ENCODE results near the gene ILF3.

ILF3 gene

GRCh38 chr19:10637894-10638293, 16.3 kb upstream of the ILF3 start:
- TF ChIP-seq MAX (IDR thresholded peaks at IDR 0.05) (no peak), EP300 (IDR thresholded peaks at IDR 0.05; ENCODE audit: borderline replicate concordance) (no peak), YY1 (IDR thresholded peaks at IDR 0.05; ENCODE audit: low read depth) (no peak), FOXM1 (IDR thresholded peaks at IDR 0.05; ENCODE audit: borderline replicate concordance, low read depth) (no peak), TAF1 (IDR thresholded peaks at IDR 0.05; ENCODE audit: low read depth) (no peak), TEAD4 (IDR thresholded peaks at IDR 0.05) (no peak), TCF12 (IDR thresholded peaks at IDR 0.05; ENCODE audit: low read depth) (no peak), ZBTB7A (IDR thresholded peaks at IDR 0.05; ENCODE audit: low read depth) (no peak), REST (IDR thresholded peaks at IDR 0.05; ENCODE audit: low read depth) (no peak)

GRCh38 chr19:10639836-10640235, 14.3 kb upstream of the ILF3 start:
- no peak for TF ChIP-seq CEBPB (IDR thresholded peaks at IDR 0.05)
- TF ChIP-seq USF1 (IDR thresholded peaks at IDR 0.05): no peak
- TF ChIP-seq REST (IDR thresholded peaks at IDR 0.05; ENCODE audit: low read depth): no peak
- no peak for TF ChIP-seq FOXM1 (IDR thresholded peaks at IDR 0.05; ENCODE audit: borderline replicate concordance, low read depth)
- no peak for TF ChIP-seq MAX (IDR thresholded peaks at IDR 0.05)
- TF ChIP-seq NFIC (IDR thresholded peaks at IDR 0.05): no peak

GRCh38 chr19:10640361-10640760, 13.8 kb upstream of the ILF3 start:
- no peak for TF ChIP-seq NFIC (IDR thresholded peaks at IDR 0.05)
- no peak for TF ChIP-seq RAD21 (IDR thresholded peaks at IDR 0.05; ENCODE audit: low read depth)

GRCh38 chr19:10641248-10641647, 12.9 kb upstream of the ILF3 start:
- TF ChIP-seq NFIC (IDR thresholded peaks at IDR 0.05): no peak
- no peak for TF ChIP-seq REST (IDR thresholded peaks at IDR 0.05; ENCODE audit: low read depth)
- TF ChIP-seq CREB1 (IDR thresholded peaks at IDR 0.05; ENCODE audit: low read depth): no peak
- no peak for TF ChIP-seq TEAD4 (IDR thresholded peaks at IDR 0.05)
- no peak for TF ChIP-seq ZBTB7A (IDR thresholded peaks at IDR 0.05; ENCODE audit: low read depth)
- TF ChIP-seq TCF12 (IDR thresholded peaks at IDR 0.05; ENCODE audit: low read depth): no peak
- TF ChIP-seq TAF1 (IDR thresholded peaks at IDR 0.05; ENCODE audit: low read depth): no peak
- TF ChIP-seq YY1 (IDR thresholded peaks at IDR 0.05; ENCODE audit: low read depth): no peak
- no peak for TF ChIP-seq EGR1 (IDR thresholded peaks at IDR 0.05)
- TF ChIP-seq MAX (IDR thresholded peaks at IDR 0.05): no peak
- TF ChIP-seq USF1 (IDR thresholded peaks at IDR 0.05): no peak
- TF ChIP-seq CEBPB (IDR thresholded peaks at IDR 0.05): no peak
- no peak for TF ChIP-seq FOXM1 (IDR thresholded peaks at IDR 0.05; ENCODE audit: borderline replicate concordance, low read depth)

GRCh38 chr19:10642473-10643171, 11.5 kb upstream of the ILF3 start:
- TF ChIP-seq NFIC (IDR thresholded peaks at IDR 0.05) (no peak), TAF1 (IDR thresholded peaks at IDR 0.05; ENCODE audit: low read depth) (no peak), EGR1 (IDR thresholded peaks at IDR 0.05) (no peak), YY1 (IDR thresholded peaks at IDR 0.05; ENCODE audit: low read depth) (no peak), ZBTB7A (IDR thresholded peaks at IDR 0.05; ENCODE audit: low read depth) (no peak), CREB1 (IDR thresholded peaks at IDR 0.05; ENCODE audit: low read depth) (no peak), TCF12 (IDR thresholded peaks at IDR 0.05; ENCODE audit: low read depth) (no peak), RAD21 (IDR thresholded peaks at IDR 0.05; ENCODE audit: low read depth) (no peak), EP300 (IDR thresholded peaks at IDR 0.05; ENCODE audit: borderline replicate concordance) (no peak), MAX (IDR thresholded peaks at IDR 0.05) (no peak), TEAD4 (IDR thresholded peaks at IDR 0.05) (no peak), CEBPB (IDR thresholded peaks at IDR 0.05) (no peak), USF1 (IDR thresholded peaks at IDR 0.05) (no peak), REST (IDR thresholded peaks at IDR 0.05; ENCODE audit: low read depth) (no peak), FOXM1 (IDR thresholded peaks at IDR 0.05; ENCODE audit: borderline replicate concordance, low read depth) (no peak)

Measured in Ishikawa (cell line).